ENCODE data around the gene UPP1.

DNA sequence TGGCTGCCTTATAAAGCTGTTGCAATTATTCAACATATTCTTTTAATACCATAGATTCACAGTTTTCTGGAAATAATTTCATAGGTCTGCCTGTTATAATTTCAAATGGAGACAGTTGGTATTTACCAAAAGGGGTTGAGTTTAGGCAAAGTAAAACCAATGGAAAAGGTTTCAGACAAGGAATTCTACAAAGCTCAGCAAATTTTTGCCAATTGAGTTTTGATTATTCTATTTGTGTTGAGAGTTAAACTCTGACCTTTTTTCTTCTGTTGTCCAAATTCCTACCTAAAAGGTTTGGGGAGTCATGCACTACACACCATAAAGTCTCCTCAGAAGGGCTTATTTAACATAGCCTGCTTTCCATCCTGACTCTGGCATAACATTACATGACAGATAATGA lies 43.7 kb downstream of the UPP1 start:
- TF ChIP-seq, protein P1, sequence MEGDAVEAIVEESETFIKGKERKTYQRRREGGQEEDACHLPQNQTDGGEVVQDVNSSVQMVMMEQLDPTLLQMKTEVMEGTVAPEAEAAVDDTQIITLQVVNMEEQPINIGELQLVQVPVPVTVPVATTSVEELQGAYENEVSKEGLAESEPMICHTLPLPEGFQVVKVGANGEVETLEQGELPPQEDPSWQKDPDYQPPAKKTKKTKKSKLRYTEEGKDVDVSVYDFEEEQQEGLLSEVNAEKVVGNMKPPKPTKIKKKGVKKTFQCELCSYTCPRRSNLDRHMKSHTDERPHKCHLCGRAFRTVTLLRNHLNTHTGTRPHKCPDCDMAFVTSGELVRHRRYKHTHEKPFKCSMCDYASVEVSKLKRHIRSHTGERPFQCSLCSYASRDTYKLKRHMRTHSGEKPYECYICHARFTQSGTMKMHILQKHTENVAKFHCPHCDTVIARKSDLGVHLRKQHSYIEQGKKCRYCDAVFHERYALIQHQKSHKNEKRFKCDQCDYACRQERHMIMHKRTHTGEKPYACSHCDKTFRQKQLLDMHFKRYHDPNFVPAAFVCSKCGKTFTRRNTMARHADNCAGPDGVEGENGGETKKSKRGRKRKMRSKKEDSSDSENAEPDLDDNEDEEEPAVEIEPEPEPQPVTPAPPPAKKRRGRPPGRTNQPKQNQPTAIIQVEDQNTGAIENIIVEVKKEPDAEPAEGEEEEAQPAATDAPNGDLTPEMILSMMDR (conservative IDR thresholded peaks at IDR 0.05; ENCODE audit: low read length), result no peak
- no peak for TF ChIP-seq EZH2phosphoT487 (IDR thresholded peaks at IDR 0.05; ENCODE audit: borderline replicate concordance, low read depth, low read length)
